SK-N-SH (cell line): ENCODE measurements around the gene MGAM2. TPM values are rescaled to one million over a fixed set of nuclear protein-coding genes. Genes with fewer than 3 reads are reported as not detected.

Experiments used
- CTCF ChIA-PET: fragments of 300-600, 350-600 bp; formaldehyde crosslinking; extraction: SDS; loops from one replicate; lab custom pipeline; 2021; lab: Yijun Ruan, JAX
- POLR2A ChIA-PET: fragments of 350-600 bp; sonication (Branson Sonifier 250); formaldehyde crosslinking; extraction: SDS; loops from one replicate; lab custom pipeline; 2020; ENCODE audit warnings: antibody characterized with exemption, inconsistent platforms; lab: Yijun Ruan, JAX
- DNase-seq: peaks from one replicate; pipeline ENCODE4 v3.0.0; 2012
- H2AFZ ChIP-seq: fragments of 200-600 bp; sonication (generic); 2 replicates; pipeline ENCODE4 v1.8.1; 2016; ENCODE audit warnings: antibody characterized with exemption, mild to moderate bottlenecking, low read depth
- H3F3A ChIP-seq: fragments of 200-600 bp; sonication (generic); replicated peaks from 2 replicates; pipeline ENCODE3; 2016; ENCODE audit warnings: antibody characterized with exemption, mild to moderate bottlenecking; ENCODE audit not compliant: insufficient read depth
- H3K27ac ChIP-seq, 2 experiments: fragments of 200-500 bp in 1 of 2; fragments of 200-600 bp in 1 of 2; sonication (Bioruptor generic) in 1 of 2; sonication (generic), shearing (Covaris generic) in 1 of 2; 2 replicates each; pipeline versions ENCODE4 v1.5.1 to v1.6.1; 2014 to 2016; ENCODE audit warnings: low read depth in 2 of 2, inconsistent platforms in 1 of 2, low read length in 1 of 2, mild to moderate bottlenecking in 1 of 2, mixed read lengths in 1 of 2
- H3K27me3 ChIP-seq: fragments of 200-600 bp; sonication (generic), shearing (Covaris generic); 2 replicates; pipeline ENCODE4 v1.6.1; 2016; ENCODE audit warnings: mixed run types; ENCODE audit not compliant: insufficient read depth
- H3K36me3 ChIP-seq, 2 experiments: fragments of 200-500 bp in 1 of 2; fragments of 200-600 bp in 1 of 2; sonication (Bioruptor generic) in 1 of 2; sonication (generic) in 1 of 2; replicated peaks in 1 of 2; 2 replicates each; pipeline versions ENCODE3 to v1.5.1; 2014 to 2016; ENCODE audit warnings: low read length in 1 of 2, mild to moderate bottlenecking in 1 of 2; ENCODE audit not compliant: insufficient read depth in 2 of 2, control insufficient read depth in 1 of 2
- H3K4me1 ChIP-seq, 2 experiments: fragments of 200-500 bp in 1 of 2; fragments of 200-600 bp in 1 of 2; sonication (Bioruptor generic) in 1 of 2; sonication (generic), shearing (Covaris generic) in 1 of 2; 2 replicates each; pipeline versions ENCODE4 v1.5.1 to v1.6.1; 2014 to 2016; ENCODE audit warnings: low read depth in 1 of 2, low read length in 1 of 2, mixed run types in 1 of 2; ENCODE audit not compliant: insufficient read depth in 2 of 2, control insufficient read depth in 1 of 2
- H3K4me2 ChIP-seq: fragments of 200-600 bp; sonication (generic), shearing (Covaris generic); 2 replicates; pipeline ENCODE4 v1.6.1; 2017; ENCODE audit warnings: mixed run types
- H3K4me3 ChIP-seq, 2 experiments: fragments of 200-500 bp in 1 of 2; fragments of 200-600 bp in 1 of 2; sonication (Bioruptor generic) in 1 of 2; sonication (generic), shearing (Covaris generic) in 1 of 2; 2 replicates each; pipeline versions ENCODE4 v1.5.1 to v1.8.1; 2014 to 2016; ENCODE audit warnings: low read depth in 2 of 2, inconsistent platforms in 1 of 2, low read length in 1 of 2, mild to moderate bottlenecking in 1 of 2, mixed read lengths in 1 of 2, moderate library complexity in 1 of 2
- H3K79me2 ChIP-seq: fragments of 200-600 bp; sonication (generic); 2 replicates; pipeline ENCODE4 v1.8.1; 2017; ENCODE audit warnings: mild to moderate bottlenecking; ENCODE audit not compliant: insufficient read depth
- H3K9ac ChIP-seq: fragments of 200-600 bp; sonication (generic); 2 replicates; pipeline ENCODE4 v1.6.1; 2017; ENCODE audit warnings: mixed run types
- H3K9me2 ChIP-seq: fragments of 200-600 bp; sonication (generic); 2 replicates; pipeline ENCODE4 v1.6.1; 2017; ENCODE audit warnings: mixed run types
- H3K9me3 ChIP-seq: fragments of 200-600 bp; sonication (generic); 2 replicates; pipeline ENCODE4 v1.6.1; 2017; ENCODE audit warnings: mixed run types, mild to moderate bottlenecking, moderate library complexity
- H4K20me1 ChIP-seq: fragments of 200-600 bp; sonication (generic); 2 replicates; pipeline ENCODE4 v1.6.1; 2017; ENCODE audit warnings: mild to moderate bottlenecking, mixed run types; ENCODE audit not compliant: insufficient read depth
- CTCF ChIP-seq: fragments of 200-600 bp; sonication (generic); IDR thresholded peaks from 2 replicates; pipeline ENCODE4 v1.6.1; 2017; ENCODE audit warnings: antibody characterized with exemption, mild to moderate bottlenecking, moderate library complexity
- EP300 ChIP-seq, 2 experiments: IDR thresholded peaks; 2 replicates each; pipeline versions ENCODE4 v1.4.0 to v1.6.1; 2012; ENCODE audit warnings: borderline replicate concordance in 1 of 2, low read depth in 1 of 2, low read length in 1 of 2
- EZH2phosphoT487 ChIP-seq: fragments of 200-600 bp; sonication (generic); IDR thresholded peaks from 2 replicates; pipeline ENCODE4 v1.6.1; 2017; ENCODE audit warnings: low read depth, mixed run types, mild to moderate bottlenecking, antibody characterized with exemption, moderate library complexity, borderline replicate concordance
- FOXJ3 ChIP-seq: sonication (generic); formaldehyde crosslinking; IDR thresholded peaks from 2 replicates; pipeline ENCODE4 v1.5.1; 2020; ENCODE audit warnings: mild to moderate bottlenecking, missing genetic modification reagents
- JUND ChIP-seq: IDR thresholded peaks from 2 replicates; pipeline ENCODE4 v1.4.0; 2012
- MXI1 ChIP-seq: IDR thresholded peaks from 2 replicates; pipeline ENCODE4 v1.6.1; 2012; ENCODE audit warnings: mild to moderate bottlenecking, low read depth, low read length, improper control_type of control experiment
- NFIC ChIP-seq: IDR thresholded peaks from 2 replicates; pipeline ENCODE4 v1.4.0; 2012; ENCODE audit warnings: borderline replicate concordance
- POLR2AphosphoS5 ChIP-seq: IDR thresholded peaks from 2 replicates; pipeline ENCODE4 v1.6.1; 2012; ENCODE audit warnings: low read depth, low read length
- RAD21 ChIP-seq: IDR thresholded peaks from 2 replicates; pipeline ENCODE4 v1.6.1; 2012; ENCODE audit warnings: mild to moderate bottlenecking, low read length
- RCOR1 ChIP-seq: fragments of 150-350 bp; IDR thresholded peaks from 2 replicates; pipeline ENCODE4 v1.6.1; 2017; ENCODE audit warnings: antibody characterized with exemption, low read length
- REST ChIP-seq: IDR thresholded peaks from 2 replicates; pipeline ENCODE4 v1.6.1; 2012; ENCODE audit warnings: mild to moderate bottlenecking, low read depth, low read length, moderate library complexity
- RFX5 ChIP-seq: IDR thresholded peaks from 2 replicates; pipeline ENCODE4 v1.6.1; 2012; ENCODE audit warnings: mild to moderate bottlenecking, improper control_type of control experiment, low read length
- RXRA ChIP-seq: IDR thresholded peaks from 2 replicates; pipeline ENCODE4 v1.4.0; 2012; ENCODE audit warnings: low read depth, mild to moderate bottlenecking, borderline replicate concordance
- SIN3A ChIP-seq: IDR thresholded peaks from 2 replicates; pipeline ENCODE4 v1.6.1; 2012; ENCODE audit warnings: low read depth, mild to moderate bottlenecking, low read length, moderate library complexity, borderline replicate concordance
- TAF1 ChIP-seq: IDR thresholded peaks from 2 replicates; pipeline ENCODE4 v1.6.1; 2012; ENCODE audit warnings: low read depth, mild to moderate bottlenecking, low read length, moderate library complexity, borderline replicate concordance
- USF2 ChIP-seq: fragments of 150-350 bp; IDR thresholded peaks from 2 replicates; pipeline ENCODE4 v1.6.1; 2017; ENCODE audit warnings: antibody characterized with exemption, low read length, low read depth, borderline replicate concordance
- YY1 ChIP-seq: IDR thresholded peaks from 2 replicates; pipeline ENCODE4 v1.4.0; 2012; ENCODE audit warnings: low read depth, mild to moderate bottlenecking
- WGBS: methylation state at CpG from one replicate; pipeline ENCODE4 v1.1.6; 2017; ENCODE audit warnings: low lambda C conversion rate; 5-methylcytosine and 5-hydroxymethylcytosine counted together
- polyA plus RNA-seq, 3 experiments: library from polyadenylated mRNA; depleted of rRNA; stranded (reverse); fragments of >200 nt; gene quantifications; 2 replicates each; pipeline ENCODE4 v1.2.3, GENCODE V29; 2012
- TF ChIP-seq, protein P1 (sequence below): IDR thresholded peaks from 2 replicates; pipeline ENCODE4 v1.4.0; 2012; ENCODE audit warnings: low read depth
- TF ChIP-seq, protein P2 (sequence below): IDR thresholded peaks from 2 replicates; pipeline ENCODE4 v1.4.0; 2012; ENCODE audit warnings: low read depth, borderline replicate concordance
- TF ChIP-seq, protein P3 (sequence below): IDR thresholded peaks from 2 replicates; pipeline ENCODE4 v1.4.0; 2012; ENCODE audit warnings: low read depth, borderline replicate concordance

MGAM2 gene
- polyA plus RNA-seq, 1 of the 3 experiments (the other 2 are of a cell fraction): not detected

GRCh38 chr7:142188154-142188553 lies 76.6 kb downstream of the MGAM2 start:
- Histone ChIP-seq H3K27me3 (peaks cover 6% of the 10 kb centered on the region; the same call in 1 of the 2 replicates), H3F3A (no peaks in the 10 kb centered on the region), H2AFZ (no peak overlapping the region), H3K4me3 (no peak overlapping the region), H3K4me2 (0 out of 2 replicates have a peak overlapping the region, but pooled peaks have one; percentile 6), H3K9me2 (no peaks in the 10 kb centered on the region), H3K36me3 (no peaks in the 10 kb centered on the region), H3K9me3 (no peaks in the 10 kb centered on the region), H4K20me1 (no peaks in the 10 kb centered on the region), H3K4me1 (no peaks in the 10 kb centered on the region), H3K79me2 (no peaks in the 10 kb centered on the region), H3K9ac (no peak overlapping the region), H3K27ac (no peak overlapping the region)
- CTCF ChIA-PET: interaction anchor here (3.3 kb wide), 1 partner anchor 212 kb away, joined by 13 read pairs; no protein-coding TSS in a partner anchor
- no peak for TF ChIP-seq SIN3A
- TF ChIP-seq, protein P1, sequence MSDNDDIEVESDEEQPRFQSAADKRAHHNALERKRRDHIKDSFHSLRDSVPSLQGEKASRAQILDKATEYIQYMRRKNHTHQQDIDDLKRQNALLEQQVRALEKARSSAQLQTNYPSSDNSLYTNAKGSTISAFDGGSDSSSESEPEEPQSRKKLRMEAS: no peak
- no peak for TF ChIP-seq YY1
- no peak for TF ChIP-seq REST
- TF ChIP-seq RFX5: no peak
- TF ChIP-seq RCOR1: no peak
- TF ChIP-seq FOXJ3 (CRISPR knock-in tag): no peak
- TF ChIP-seq TAF1: no peak
- no peak for TF ChIP-seq RXRA
- no peak for TF ChIP-seq POLR2AphosphoS5
- TF ChIP-seq EP300 (IDR thresholded peaks at IDR 0.05; ENCODE audit: borderline replicate concordance in 1 of 2, low read depth in 1 of 2, low read length in 1 of 2): no peak
- TF ChIP-seq EZH2phosphoT487: no peak
- TF ChIP-seq CTCF: no peak
- TF ChIP-seq, protein P2, sequence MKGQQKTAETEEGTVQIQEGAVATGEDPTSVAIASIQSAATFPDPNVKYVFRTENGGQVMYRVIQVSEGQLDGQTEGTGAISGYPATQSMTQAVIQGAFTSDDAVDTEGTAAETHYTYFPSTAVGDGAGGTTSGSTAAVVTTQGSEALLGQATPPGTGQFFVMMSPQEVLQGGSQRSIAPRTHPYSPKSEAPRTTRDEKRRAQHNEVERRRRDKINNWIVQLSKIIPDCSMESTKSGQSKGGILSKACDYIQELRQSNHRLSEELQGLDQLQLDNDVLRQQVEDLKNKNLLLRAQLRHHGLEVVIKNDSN: no peak
- TF ChIP-seq RAD21: no peak
- no peak for TF ChIP-seq USF2
- TF ChIP-seq, protein P3, sequence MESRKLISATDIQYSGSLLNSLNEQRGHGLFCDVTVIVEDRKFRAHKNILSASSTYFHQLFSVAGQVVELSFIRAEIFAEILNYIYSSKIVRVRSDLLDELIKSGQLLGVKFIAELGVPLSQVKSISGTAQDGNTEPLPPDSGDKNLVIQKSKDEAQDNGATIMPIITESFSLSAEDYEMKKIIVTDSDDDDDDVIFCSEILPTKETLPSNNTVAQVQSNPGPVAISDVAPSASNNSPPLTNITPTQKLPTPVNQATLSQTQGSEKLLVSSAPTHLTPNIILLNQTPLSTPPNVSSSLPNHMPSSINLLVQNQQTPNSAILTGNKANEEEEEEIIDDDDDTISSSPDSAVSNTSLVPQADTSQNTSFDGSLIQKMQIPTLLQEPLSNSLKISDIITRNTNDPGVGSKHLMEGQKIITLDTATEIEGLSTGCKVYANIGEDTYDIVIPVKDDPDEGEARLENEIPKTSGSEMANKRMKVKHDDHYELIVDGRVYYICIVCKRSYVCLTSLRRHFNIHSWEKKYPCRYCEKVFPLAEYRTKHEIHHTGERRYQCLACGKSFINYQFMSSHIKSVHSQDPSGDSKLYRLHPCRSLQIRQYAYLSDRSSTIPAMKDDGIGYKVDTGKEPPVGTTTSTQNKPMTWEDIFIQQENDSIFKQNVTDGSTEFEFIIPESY: no peak
- no peak for TF ChIP-seq JUND
- no peak for TF ChIP-seq NFIC
- no peak for TF ChIP-seq MXI1
- 3% methylated on average over 2 of the region's 2 CpGs for WGBS
- POLR2A ChIA-PET: no interaction called here
- DNase-seq: no peak
